PFSK-1 (cell line): ENCODE data around the gene CCDC77.

Source experiments
- FOXP2 ChIP-seq: optimal IDR thresholded peaks from 2 replicates; pipeline ENCODE3; 2011; ENCODE audit warnings: borderline replicate concordance, control low read depth, inconsistent platforms; ENCODE audit not compliant: insufficient read depth; ENCODE audit errors: extremely low read length, extremely low read depth
- POLR2AphosphoS5 ChIP-seq: IDR thresholded peaks from 2 replicates; pipeline ENCODE4 v1.6.1; 2012; ENCODE audit warnings: low read depth, mild to moderate bottlenecking, control low read depth, low read length, moderate library complexity
- REST ChIP-seq, 2 experiments: IDR thresholded peaks; 2 replicates each; pipeline versions ENCODE4 v1.6.1 to v1.8.0; 2011 to 2012; ENCODE audit warnings: low read depth in 2 of 2, low read length in 2 of 2, control low read depth in 1 of 2, inconsistent platforms in 1 of 2, mild to moderate bottlenecking in 1 of 2, moderate library complexity in 1 of 2; ENCODE audit not compliant: insufficient read depth in 1 of 2
- SIN3A ChIP-seq: IDR thresholded peaks from 2 replicates; pipeline ENCODE4 v1.6.1; 2012; ENCODE audit warnings: mild to moderate bottlenecking, low read length, moderate library complexity, borderline replicate concordance; ENCODE audit not compliant: insufficient read depth
- TAF1 ChIP-seq: IDR thresholded peaks from 2 replicates; pipeline ENCODE4 v1.6.1; 2012; ENCODE audit warnings: low read length, control low read depth, borderline replicate concordance; ENCODE audit not compliant: insufficient read depth

CCDC77 gene

GRCh38 chr12:389142-390096, 12.0 kb upstream of the CCDC77 start, which contains the start of gene KDM5A:
TSS of gene KDM5A (minus strand) at chr12:389320. CDS start at chr12:389091, 229 bp downstream.
- TF ChIP-seq POLR2AphosphoS5 (peak; percentile 88), REST (IDR thresholded peaks at IDR 0.05; ENCODE audit: insufficient read depth in 1 of 2, low read depth in 2 of 2, low read length in 2 of 2) (peak; percentile 3 to 29; a peak in 1 of 4 replicates), SIN3A (peak; percentile 82; the same call in 1 of the 2 replicates), TAF1 (peak; percentile 83), FOXP2 (peak; percentile 26)

- TF ChIP-seq SIN3A (no peak), REST (IDR thresholded peaks at IDR 0.05; ENCODE audit: insufficient read depth in 1 of 2, low read depth in 2 of 2, low read length in 2 of 2) (no peak), TAF1 (no peak), POLR2AphosphoS5 (no peak), FOXP2 (no peak)
Observed at GRCh38 chr12:400828-401227, 616 bp upstream of the CCDC77 start.

- TF ChIP-seq FOXP2 (no peak), POLR2AphosphoS5 (no peak), SIN3A (no peak), REST (IDR thresholded peaks at IDR 0.05; ENCODE audit: insufficient read depth in 1 of 2, low read depth in 2 of 2, low read length in 2 of 2) (no peak), TAF1 (no peak)
Observed at GRCh38 chr12:402029-402389, 565 bp downstream of the CCDC77 start.

- TF ChIP-seq TAF1 (no peak), SIN3A (no peak), POLR2AphosphoS5 (no peak), FOXP2 (no peak), REST (IDR thresholded peaks at IDR 0.05; ENCODE audit: insufficient read depth in 1 of 2, low read depth in 2 of 2, low read length in 2 of 2) (no peak)
Observed at GRCh38 chr12:414859-415258, 13.4 kb downstream of the CCDC77 start.
